ACHN (cell line): ENCODE data around the gene CCDC15.

ENCODE experiments used
- DNase-seq: peaks from one replicate; pipeline ENCODE4 v3.0.0-alpha.2; 2015
- in situ Hi-C: cut with HindIII; loops from 2 replicates; pipeline ENCODE4 v1.10.0; 2017; ENCODE audit warnings: low sequenced_read_pairs, low pct_ligation_motif_present, low pct_unique_long_range_greater_than_20kb

CCDC15 gene

DNA sequence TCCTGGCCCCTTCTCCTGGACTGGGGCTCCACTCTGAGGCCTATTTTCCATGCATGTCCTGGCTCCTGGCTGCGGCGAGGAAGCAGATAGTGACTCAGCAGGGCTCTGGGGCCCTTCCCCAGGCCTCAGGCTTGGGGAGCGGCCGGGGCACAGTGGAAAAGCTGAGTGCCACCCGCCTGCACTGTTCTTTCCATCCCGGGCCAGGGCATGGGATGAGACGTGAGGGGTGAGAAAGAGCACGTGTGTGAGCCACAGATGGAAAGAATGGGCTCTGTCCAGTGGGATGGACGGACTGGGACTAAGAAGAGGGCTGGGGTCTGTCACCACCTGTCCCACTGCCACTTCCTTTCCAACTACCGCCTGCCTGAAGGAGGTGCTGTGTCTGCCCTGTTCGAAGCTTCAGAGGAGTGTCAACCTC is 121.9 kb downstream of the CCDC15 start:
- no peak for DNase-seq
- in situ Hi-C loops: no loop called here

DNA sequence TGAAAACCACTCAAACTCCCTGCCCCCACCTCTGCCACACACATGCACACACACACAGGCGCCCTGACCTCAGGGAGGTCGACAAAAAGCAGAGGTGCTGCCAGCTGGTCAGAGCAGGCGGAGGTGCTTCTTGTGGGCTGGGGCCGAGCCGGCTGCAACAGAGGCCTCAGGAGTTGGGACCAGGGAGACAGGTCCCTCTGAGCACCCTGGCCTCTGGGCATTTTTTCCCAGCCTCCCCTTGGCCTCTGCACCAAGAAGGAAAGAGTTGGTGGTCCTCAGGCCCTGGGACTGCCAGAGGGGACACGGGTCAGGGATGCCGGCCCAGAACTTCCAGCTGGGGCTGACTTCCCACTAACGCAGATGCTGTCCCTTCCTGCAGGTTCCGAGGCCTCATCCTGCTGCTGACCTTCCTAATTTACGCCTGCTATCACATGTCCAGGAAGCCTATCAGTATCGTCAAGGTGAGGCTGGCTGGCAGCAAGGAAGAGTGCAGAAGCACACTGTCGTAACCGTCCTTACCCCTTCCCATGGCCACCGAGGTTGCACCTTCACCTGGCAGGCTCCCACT is 122.5 kb downstream of the CCDC15 start:
- DNase-seq: no peak
- in situ Hi-C loops: no loop called here

- in situ Hi-C loops: no loop called here
- no peak for DNase-seq
Observed at GRCh38 chr11:125078016-125078415, 124.0 kb downstream of the CCDC15 start.

DNA sequence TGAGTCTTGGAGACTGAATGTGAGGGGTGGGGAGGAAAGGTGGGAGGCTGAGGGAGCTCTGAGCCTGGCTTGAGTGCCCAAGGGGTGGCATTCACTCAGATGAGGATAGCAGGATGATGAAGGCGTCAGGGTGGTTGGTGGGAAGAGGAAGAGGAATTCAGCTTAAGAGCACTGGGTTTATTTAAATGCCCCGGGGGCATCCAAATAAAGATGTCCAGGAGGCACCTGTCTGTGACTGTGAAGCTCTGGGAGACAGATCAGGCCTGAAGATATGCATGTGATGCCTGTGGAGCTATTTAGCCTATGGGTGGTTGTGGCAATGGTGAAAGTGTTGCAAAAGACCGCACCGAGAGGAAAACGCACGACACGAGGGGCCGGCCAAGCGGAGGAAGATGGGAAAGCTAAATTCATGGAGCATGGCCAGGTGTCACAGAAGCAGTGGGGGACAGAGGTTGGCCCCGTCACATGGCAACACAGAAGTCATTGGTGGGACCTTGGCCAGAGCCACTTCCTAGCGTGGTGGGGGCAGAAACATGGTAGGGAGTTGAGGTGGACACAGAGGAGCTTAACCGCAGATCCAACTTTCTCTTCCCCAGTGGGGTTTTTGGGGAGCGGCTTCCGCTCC is 124.6 kb downstream of the CCDC15 start:
- in situ Hi-C loops: no loop called here
- no peak for DNase-seq

DNA sequence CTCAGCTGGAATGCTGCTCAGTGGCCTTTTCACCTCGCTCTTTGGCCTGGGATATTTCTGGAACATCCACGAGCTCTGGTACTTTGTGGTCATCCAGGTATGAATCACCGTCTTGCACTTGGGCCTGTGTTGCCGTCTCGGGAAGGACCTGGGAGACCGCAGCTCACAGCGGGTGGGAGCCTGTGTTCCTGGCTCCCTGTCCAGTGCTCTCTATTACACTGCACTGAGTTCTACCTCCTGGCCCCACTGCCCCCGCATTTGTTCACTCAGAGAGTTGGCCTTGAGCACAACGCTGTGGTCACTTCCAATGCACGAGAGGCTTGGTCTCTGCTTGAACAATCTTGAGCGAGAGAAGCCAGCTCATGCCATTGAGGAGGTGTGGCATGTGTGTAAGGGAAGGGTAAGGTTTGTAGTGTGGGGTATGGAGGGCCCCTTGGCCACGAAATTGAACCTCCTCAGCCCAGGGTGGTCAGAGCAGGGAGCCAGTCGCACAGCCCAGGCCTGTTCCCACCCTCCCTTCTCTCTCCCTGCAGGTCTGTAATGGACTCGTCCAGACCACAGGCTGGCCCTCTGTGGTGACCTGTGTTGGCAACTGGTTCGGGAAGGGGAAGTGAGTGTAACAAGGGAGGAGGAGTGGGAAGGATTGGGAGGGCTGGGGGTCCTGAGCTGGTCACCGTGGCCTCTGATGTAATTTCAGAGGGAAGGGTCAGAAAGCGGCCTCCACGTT is 125.3 kb downstream of the CCDC15 start:
- DNase-seq: no peak
- in situ Hi-C loops: no loop called here

DNA sequence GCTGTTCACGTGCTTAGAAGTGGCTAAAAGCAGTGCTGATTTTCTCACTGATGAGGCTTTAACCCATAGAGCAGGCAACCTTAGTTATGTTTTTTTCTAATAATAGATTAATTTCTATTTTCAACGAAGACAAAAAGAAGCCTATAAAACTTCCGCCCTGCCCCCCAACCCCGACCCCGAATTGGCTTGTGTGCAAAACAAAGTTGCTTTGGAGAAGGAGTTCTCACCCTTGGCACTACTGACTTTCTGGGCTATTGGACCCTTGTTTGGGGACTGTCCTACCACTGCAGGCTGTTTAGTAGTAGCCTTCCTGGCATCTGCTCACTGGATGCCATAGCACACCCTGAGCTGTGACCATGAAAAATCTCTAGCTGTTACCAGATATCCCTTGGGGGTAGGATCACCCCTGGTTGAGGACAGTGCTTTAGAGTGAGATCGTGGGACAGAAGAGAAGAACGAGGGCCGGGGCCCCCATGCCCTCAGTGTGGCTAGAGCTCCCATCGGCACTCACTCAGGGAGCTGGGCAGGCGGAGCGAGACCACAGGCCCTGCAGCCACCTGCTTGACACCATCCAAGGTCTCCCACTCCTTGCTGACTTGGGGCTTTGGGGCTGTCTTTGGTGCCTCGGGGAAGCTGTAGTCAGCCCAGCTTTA is 126.0 kb downstream of the CCDC15 start:
- DNase-seq: no peak
- in situ Hi-C loops: no loop called here

DNA sequence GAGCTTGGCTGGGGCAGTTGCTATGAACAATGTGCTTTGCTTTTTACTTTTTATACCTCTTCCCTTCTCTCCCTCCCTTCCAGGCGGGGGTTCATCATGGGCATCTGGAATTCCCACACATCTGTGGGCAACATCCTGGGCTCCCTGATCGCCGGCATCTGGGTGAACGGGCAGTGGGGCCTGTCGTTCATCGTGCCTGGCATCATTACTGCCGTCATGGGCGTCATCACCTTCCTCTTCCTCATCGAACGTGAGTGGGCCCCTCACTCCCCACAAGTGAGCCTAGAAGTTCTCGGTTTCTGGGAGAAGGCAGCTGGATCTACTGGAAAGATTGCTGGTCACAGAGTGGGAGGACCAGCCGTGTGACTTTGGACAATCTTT is 126.5 kb downstream of the CCDC15 start:
- no peak for DNase-seq
- in situ Hi-C loops: no loop called here

DNA sequence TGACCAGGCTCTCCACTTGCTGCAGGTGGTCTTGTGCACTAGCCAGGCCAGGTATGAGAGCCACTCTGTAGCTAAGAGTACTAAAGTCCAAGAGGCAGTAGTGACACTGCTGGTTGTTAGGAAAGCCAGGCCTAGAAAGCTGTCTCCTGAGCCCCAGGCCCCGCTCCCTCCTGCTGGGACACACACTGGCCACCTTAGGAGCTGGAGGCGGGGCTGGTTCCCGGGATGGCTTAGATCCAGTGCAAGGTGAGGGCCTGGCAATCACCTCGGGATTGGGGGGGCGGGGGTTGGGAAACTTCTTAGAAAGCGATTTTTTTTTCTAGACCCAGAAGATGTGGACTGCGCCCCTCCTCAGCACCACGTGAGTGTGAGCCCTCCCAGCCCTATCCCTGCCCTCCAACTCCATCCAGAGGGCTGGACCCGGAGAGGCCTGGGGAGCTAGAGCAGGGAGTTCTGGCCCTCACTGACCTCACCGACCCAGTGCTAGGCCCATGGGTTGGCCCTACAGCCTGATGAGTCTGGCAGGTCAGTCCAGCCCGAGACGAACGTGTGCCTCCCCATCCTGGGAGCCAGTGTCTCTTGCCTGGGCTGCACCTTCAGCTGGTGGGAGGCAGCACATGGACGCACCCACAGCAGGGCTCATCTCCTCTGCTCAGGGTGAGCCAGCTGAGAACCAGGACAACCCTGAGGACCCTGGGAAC is 127.2 kb downstream of the CCDC15 start:
- in situ Hi-C loops: no loop called here
- no peak for DNase-seq

- in situ Hi-C loops: no loop called here
- no peak for DNase-seq
Observed at GRCh38 chr11:125082040-125082439, 128.0 kb downstream of the CCDC15 start.

DNA sequence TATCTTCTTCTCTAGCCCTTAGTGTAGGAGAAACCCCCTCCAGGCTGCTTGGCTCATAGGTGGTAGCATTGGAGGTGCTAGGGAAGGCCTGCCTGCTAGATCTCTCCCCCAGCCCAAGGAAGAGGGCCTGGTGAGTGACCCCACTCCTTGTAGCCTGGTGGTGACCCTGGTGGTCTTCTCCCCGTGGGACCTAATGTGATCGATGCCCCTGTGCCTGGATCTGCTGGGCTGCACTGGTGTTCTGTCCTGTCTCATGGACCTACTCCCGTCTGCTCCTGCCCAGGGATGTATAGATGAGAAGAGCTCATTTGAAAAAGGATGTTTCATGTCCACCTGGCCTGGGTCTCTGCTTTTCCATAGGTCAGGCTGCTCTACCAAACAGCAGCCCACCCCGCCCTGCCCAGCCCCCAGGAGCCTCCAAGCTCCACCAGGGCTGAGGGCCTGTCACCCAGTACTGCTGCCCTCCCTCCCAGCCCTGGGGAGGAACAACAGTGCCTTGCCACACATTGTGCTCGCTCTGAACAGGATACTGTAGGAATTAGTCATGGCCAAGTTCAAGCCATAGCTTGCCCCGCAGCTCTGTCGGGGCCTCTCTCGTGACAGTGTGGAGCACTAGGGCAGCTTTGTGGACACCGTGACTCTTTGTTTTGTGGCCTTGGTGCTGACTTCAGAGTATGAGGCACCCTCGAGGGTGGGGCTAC is 128.8 kb downstream of the CCDC15 start:
- DNase-seq: no peak
- in situ Hi-C loops: no loop called here

DNA sequence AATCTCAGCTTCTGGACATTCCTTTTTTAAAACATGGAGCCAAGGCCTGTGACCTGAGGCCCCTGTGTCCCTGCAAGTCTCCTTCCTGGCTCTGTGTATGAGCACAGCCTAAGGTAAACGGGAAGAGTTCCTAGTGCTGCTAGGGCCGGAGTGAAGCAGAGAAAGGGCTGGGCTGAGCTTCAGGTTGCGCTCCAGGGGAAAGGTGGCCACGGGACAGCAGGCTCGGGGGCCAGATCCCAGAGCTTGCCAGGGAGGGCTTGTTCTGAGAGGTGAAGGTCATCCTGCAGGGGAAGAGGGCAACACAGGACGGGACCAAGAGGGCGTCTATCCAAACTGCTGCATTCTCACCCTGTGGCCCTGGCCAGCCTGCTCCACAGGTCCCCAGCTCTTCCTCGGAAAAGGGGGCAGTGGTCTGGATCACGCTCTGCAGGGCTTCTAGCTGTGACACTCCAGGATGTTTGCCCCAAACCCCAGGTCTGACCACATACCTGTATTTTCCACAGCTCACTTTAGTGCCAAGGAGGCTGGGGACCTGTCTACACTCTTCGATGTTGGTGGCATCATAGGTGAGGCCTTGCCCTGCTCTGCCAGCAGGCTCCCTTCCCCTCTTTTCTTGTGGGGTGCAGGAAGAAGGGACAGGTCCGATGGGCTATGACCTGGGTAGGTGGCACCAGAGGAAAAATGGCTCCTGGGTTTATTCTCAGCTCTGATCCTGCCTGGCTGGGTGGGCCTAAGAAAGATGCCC is 129.5 kb downstream of the CCDC15 start:
- in situ Hi-C loops: no loop called here

DNA sequence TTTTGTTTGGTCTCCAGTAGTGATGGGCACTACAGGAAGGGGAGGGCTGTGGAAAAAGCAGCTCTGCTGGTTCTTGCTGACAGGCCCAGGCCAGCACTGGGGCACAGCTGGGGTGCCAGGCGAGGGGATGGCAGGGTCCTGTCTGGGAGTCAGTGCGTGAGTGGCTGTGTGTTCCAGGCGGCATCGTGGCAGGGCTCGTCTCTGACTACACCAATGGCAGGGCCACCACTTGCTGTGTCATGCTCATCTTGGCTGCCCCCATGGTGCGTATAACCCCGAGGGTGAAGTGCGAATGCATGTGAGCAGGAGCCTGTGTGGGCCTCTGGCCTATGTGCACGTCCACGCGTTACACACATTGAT is 130.0 kb downstream of the CCDC15 start:
- no peak for DNase-seq
- in situ Hi-C loops: no loop called here

More for the DNA sequence above, 129.5 kb downstream of the CCDC15 start:
- DNase-seq: no peak

- in situ Hi-C loops: no loop called here
- no peak for DNase-seq
Observed at GRCh38 chr11:125084761-125085231, 130.8 kb downstream of the CCDC15 start.

- DNase-seq: no peak
- in situ Hi-C loops: no loop called here
Observed at GRCh38 chr11:125085301-125086081, 131.5 kb downstream of the CCDC15 start.

GRCh38 chr11:125086633-125087296 is 132.8 kb downstream of the CCDC15 start:
- DNase-seq: no peak
- in situ Hi-C loops: no loop called here

DNA sequence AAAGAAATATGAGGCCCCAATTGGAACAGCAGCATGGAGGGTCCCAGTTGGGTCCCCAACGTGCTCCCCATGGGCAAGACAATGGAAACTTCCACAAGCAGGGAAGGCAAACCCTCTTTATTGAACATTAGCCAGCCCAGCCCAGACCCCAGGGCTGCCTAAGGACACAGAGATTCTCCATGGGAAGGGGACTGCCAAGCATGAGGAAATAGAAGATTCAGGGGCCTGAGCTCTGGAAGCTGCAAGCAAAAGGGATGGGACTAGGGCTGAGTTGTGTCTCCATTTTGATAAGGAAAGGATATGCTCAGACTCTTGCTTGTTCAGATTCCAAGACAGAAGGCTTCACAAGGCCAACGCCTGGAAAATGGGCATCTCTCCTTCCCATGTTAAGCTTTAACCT is 134.1 kb downstream of the CCDC15 start:
- in situ Hi-C loops: no loop called here
- no peak for DNase-seq
